Measurements from ENCODE around the gene HOXD8.

HOXD8 gene

GRCh38 chr2:176147800-176148496 is 18.4 kb downstream of the HOXD8 start:
- no peak for DNase-seq

- DNase-seq = no peak
These were observed 19.4 kb downstream of the HOXD8 start for GRCh38 chr2:176148751-176149421.

GRCh38 chr2:176149481-176149938 is 20.0 kb downstream of the HOXD8 start:
- DNase-seq = no peak

GRCh38 chr2:176149939-176150583 is 20.6 kb downstream of the HOXD8 start:
- no peak for DNase-seq

GRCh38 chr2:176150584-176151441 is 21.3 kb downstream of the HOXD8 start:
- no peak for DNase-seq

- DNase-seq = no peak
These were observed 22.2 kb downstream of the HOXD8 start, which contains the start of gene HOXD4 for GRCh38 chr2:176151442-176152287. Gene HOXD4 (plus strand): TSS chr2:176151550. CDS start chr2:176151634, 84 bp downstream.

- no peak for DNase-seq
These were observed 23.1 kb downstream of the HOXD8 start for GRCh38 chr2:176152350-176153181.

- DNase-seq = no peak
These were observed 25.2 kb downstream of the HOXD8 start for GRCh38 chr2:176154576-176155252.

GRCh38 chr2:176155356-176156044 is 26.0 kb downstream of the HOXD8 start:
- no peak for DNase-seq

GRCh38 chr2:176156301-176156806 is 26.8 kb downstream of the HOXD8 start:
- no peak for DNase-seq

GRCh38 chr2:176156807-176157498 is 27.4 kb downstream of the HOXD8 start, which contains the start of gene HOXD3:
Gene HOXD3 (plus strand): TSS chr2:176157307. CDS start chr2:176169115, 11,808 bp downstream.
- no peak for DNase-seq

- DNase-seq = no peak
These were observed 28.1 kb downstream of the HOXD8 start for GRCh38 chr2:176157499-176158185.

GRCh38 chr2:176158186-176158591 is 28.7 kb downstream of the HOXD8 start:
- no peak for DNase-seq

- DNase-seq = no peak
These were observed 29.6 kb downstream of the HOXD8 start for GRCh38 chr2:176158855-176159662.

- no peak for DNase-seq
These were observed 30.3 kb downstream of the HOXD8 start for GRCh38 chr2:176159663-176160250.

- no peak for DNase-seq
These were observed 30.9 kb downstream of the HOXD8 start for GRCh38 chr2:176160251-176160985.

Measured in EL (cell line).